Glomerular endothelial cell (primary cell): Measurements from ENCODE around the gene HNRNPL. TPM values are rescaled to one million over a fixed set of nuclear protein-coding genes. Genes with fewer than 3 reads are reported as not detected.
"Not testable (repeated sequence)": the region's sequence is repeated elsewhere in the genome, so short reads cannot be mapped to it uniquely, and the experiment has no call there.

Experiments used
- DNase-seq: peaks from one replicate; pipeline ENCODE4 v3.0.0-alpha.2; 2011; ENCODE audit warnings: low read depth, low spot score; ENCODE audit errors: extremely low read depth
- total RNA-seq: library from RNA; depleted of rRNA; stranded (reverse); fragments of >200 nt; gene quantifications from 2 replicates; pipeline ENCODE4 v1.2.3, GENCODE V29; 2015

The HNRNPL gene
- total RNA-seq, 1 donor from 2014 or later: 237 TPM

DNA sequence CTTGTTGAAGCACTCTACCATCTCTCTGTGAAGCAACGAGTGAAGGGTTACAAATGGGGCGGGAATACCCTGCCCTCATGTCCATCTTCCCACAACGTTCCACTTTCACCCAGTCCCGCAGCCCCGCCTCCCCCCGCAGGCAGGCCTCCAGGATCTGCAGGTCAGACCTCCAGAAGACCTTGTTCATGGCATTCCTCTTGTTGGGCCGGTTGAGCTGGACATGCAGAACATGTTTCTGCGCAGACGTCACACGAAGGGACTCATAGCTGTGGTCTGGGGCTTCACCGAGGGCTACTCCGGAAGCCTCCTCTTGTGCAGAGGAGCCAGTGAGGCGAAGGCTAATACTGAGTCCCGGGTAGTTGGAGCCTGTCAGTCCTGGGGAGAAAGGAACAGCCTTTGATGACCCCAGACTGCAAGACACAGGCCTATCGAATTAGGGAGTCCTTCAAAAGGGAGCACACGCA is 18.6 kb downstream of the HNRNPL start:
- DNase-seq: no peak

GRCh38 chr19:38830039-38830733 is 19.6 kb downstream of the HNRNPL start:
- DNase-seq: no peak

- DNase-seq: not testable (repeated sequence)
These were observed 20.6 kb downstream of the HNRNPL start for GRCh38 chr19:38829203-38829602.

- DNase-seq: no peak
These were observed 22.8 kb downstream of the HNRNPL start for GRCh38 chr19:38826856-38827551.

- not testable (repeated sequence) for DNase-seq
These were observed 23.9 kb downstream of the HNRNPL start for GRCh38 chr19:38825936-38826335.

DNA sequence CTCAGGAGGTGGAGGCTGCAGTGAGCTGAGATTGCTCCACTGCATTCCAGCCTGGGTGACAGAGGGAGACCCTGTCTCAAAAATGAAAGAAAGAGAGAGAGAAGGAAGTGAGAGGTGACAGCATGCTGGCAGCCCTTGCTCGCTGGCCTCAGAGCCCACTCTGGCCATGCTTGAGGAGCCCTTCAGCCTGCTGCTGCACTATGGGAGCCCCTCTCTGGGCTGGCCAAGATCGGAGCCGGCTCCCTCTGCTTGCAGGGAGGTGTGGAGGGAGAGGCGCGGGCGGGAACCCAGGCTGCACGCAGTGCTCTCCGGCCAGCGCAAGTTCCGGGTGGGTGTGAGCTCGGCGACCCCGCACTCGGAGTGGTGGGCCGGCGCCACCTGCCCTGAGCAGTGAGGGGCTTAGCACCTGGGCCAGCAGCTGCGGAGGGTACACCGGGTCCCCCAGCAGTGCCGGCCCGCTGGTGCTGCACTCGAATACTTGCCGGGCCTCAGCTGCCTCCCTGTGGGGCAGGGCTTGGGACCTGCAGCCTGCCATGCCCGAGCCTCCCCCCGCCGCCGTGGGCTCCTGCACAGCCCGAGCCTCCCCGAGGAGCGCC is 28.5 kb downstream of the HNRNPL start:
- not testable (repeated sequence) for DNase-seq

DNA sequence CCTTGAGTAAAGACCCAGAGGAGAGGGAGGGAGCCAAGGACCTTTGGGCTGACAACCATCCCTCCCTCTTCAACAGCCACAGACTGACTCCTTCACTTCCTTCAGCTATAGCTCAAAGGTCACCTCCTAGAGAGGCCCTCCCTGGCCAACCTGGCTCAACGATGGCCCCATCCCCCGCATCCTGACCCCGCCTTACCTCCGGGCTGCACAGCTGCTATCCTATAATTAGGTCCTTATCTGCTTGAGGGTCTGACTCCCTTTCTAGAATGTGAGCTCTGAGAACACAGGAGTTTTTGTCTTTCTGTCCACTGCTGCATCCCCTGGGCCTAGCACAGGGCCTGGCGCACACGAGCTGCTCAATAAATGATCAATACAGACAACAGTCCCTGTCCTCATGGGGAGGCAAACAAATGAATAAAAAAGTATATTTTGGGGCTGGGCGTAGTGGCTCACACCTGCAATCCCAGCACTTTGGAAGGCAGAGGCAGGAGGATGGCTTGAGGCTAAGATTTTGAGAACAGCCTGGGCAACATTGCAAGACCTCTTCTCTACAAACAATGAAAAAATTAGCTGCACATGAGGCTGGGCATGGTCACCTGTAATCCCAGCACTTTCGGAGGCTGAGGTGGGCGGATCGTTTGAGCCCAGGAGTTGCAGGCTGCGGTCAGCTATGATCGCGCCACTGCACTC is 30.4 kb downstream of the HNRNPL start:
- no peak for DNase-seq

- no peak for DNase-seq
These were observed 32.7 kb downstream of the HNRNPL start for GRCh38 chr19:38817081-38817480.

DNA sequence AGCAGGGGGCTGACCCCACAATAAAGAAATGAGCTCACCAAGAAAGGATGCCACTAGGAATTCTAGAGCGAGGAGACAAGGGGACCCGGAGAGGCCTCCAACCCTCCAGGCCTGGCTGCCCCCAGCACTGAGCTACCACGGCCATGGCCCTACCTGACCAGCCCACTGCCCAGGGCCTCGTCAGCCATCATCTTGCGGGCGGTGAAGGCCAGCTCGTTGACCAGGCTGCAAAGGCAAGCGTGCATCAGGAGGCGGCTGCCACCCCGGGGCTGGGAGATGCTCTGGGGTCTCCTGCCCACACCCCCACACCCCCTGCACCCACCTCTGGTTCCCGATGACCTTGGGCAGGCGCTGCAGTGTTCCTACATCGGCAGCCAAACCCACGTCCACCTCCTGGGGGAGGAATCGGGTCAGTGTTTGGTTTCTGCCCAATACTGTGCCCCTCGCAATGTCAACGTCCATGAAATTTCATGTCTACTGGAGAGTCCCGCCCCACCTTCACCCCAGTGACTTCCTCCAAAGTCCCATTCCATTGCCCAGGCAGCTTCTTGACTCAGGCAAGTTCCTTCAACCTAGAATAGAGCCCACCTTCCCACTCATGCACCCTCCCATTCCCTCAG is 33.5 kb downstream of the HNRNPL start:
- no peak for DNase-seq

DNA sequence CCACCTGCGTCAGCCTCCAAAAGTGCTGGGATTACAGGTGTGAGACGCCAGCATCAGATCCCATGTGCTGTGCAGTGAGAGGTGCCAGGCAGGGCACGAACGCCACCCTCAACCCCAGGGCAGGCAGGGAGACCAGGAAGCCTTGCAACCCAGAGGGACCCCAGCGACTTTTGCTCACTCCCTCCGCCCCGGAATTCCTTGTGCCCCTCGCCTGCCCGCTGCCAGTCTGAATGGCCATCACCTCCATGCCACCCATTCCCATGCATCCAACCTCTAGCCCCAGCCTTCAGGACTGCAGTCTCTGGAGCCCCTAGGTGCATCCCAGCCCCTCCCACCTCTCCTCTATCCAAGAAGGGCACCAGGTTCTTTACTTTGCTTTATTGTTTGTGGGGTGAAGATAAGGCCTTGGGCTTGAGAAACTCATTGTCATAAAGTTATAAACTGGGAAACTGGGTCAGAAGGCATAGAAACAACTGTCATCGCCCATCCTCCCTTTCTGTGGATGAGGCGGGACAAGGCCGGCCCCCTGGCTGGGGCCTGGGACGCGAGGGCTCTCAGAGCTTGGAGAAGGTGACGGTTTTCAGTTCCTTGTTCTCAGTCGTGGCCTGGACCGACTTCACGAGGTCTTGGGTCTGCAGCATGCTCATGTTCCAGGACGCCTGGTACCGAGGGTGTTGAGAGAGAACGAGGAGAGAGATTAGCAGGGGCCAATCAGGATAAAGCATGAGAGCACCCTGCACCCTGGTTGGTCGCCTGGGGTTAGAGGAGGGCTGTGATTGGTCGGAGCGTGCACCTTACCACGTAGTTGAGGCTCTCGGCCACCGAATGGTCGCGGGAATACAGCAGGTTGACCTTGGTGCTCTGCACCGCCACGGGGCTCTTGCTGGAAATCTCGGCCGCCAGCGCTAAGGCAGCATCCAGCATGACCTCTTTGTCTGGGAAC is 34.5 kb downstream of the HNRNPL start:
- no peak for DNase-seq

GRCh38 chr19:38813932-38814331 is 35.9 kb downstream of the HNRNPL start:
- not testable (repeated sequence) for DNase-seq

DNA sequence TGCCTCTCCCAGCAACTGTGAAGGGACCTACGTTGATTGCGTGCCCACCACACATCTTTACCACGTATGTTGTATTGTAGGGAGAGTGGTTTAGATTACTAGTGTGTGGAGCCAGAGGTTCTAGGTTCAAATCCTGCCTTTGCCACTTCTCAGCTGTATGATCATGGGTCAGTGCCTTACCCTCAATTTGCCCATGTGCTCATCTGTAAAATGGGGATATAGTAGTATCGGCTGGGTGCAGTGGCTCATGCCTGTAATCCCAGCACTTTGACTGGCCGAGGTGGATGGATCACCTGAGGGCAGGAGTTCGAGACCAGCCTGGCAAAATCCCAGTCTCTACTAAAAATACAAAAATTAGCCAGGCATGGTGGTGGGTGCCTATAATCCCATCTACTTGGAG is 36.5 kb downstream of the HNRNPL start:
- DNase-seq: no peak

DNA sequence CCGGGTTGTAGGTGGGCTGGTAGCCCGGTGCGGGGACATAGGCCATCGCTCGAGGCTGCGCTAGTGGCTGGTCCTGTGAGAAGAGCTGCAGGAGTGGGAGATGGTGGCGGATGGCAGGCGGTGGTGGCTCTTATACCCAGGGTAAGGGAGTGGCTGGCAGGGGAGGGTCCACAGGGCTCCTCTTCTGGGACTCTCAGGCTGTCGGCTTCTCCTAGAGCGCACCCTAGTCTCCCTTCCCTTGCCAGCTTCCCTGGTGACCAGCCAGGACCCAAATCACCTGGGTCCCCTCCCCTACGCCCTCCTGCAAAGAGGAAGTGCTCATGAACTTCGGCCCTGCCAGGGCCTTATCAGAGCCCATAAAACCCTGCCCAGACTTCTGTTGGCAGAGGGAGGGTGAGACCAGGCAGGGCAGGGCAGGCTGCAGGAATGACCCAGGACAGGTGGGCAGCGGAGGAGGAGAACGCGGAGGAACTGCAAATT is 36.9 kb downstream of the HNRNPL start, which contains the start of gene LGALS4:
Gene LGALS4 (minus strand): TSS at position 105 of the 480 bp plus-strand sequence. CDS start 59 bp downstream, at position 46.
- DNase-seq: no peak

DNA sequence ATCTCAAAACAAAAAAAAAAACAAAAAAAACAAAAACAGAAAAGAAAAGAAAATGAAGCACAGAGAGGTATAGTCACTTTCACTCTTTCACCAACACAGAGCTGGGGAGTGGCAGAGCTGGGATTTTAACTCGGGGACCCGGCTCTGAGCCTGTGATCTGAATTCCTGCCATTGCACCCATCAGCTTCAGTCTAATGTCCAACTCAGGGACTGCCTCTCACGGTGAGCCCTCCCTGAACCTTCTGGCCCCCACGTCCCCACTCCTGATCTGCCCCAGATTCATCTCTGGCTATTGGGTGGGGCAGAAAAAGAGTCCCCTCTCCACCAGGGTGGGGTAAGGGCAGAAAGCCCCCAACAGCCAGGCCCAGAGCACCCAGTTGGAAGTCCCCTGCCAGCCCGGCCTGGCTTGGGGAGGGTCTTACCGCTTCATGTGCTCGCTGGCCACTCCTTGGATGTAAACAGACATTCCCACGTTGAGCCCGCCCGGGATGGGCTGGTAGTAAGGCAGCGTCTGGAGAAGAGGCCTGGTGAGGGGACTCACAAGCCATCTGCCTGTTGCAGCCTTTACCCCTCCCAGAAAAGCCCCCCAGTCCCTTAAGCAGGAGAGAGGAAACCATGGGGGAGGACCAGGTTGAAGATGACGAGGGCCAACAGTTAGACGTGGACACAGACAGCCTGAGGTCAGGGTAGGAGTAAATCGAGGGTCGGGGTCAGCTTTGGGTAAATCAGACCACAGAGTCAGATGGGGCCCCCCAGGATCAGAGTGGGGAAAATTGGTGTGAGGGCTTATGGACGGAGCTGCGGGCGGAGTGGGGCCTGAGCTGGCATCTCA is 37.6 kb downstream of the HNRNPL start:
- DNase-seq: no peak

DNA sequence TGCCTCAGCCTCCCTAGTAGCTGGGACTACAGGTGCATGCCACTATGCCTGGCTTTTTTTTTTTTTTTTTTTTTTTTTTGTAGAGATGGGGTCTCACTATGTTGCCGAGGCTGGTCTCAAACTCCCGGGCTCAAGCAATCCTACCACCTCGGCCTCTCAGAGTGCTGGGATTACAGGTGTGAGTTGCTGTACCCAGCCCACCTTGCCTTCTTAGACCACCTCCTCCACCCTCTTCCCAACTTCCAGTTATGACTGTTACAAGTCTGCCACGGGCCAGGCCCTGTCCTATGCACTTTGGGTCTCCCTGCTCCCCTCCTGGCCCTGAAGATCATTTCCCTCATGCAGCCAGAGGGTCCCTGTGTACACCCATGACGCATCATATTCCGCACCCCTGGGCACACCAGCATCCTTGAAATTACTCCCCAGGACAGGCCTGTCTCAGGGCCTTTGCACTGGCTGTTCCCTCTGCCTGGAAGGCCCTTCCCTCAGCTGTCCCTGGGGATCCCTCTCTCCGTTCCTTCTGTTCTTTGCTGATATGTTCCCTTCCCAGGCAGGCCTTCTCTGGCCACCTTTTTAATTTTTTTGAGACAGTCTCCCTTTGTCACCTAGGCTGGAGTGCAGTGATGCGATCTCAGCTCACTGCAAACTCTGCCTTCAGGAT is 40.1 kb downstream of the HNRNPL start:
- no peak for DNase-seq

DNA sequence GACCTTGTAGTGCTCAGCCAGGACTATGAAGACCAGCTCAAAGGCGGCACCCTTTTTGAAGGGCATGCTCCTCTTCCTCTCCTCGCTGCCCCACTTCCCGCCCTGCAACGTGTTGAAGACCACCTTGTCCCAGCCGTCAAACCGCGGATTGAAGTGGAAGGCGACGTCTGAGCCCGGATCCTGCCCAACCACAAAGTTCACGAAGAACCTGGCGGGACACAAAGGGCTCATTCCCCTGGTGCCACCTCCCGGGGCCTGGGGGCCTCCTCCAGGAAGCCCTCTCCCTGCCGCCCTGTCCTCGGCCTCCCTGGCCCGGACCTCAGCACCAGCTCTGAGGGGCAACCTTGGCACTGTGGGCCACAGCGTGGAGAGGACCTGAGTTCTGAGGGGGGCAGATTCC is 41.0 kb downstream of the HNRNPL start:
- no peak for DNase-seq

GRCh38 chr19:38807374-38808098 is 42.2 kb downstream of the HNRNPL start:
- DNase-seq: not testable (repeated sequence)
